Measurements from ENCODE around the gene MAPK6. TPM values are rescaled to one million over a fixed set of nuclear protein-coding genes. Genes with fewer than 3 reads are reported as not detected.

Gene MAPK6
- total RNA-seq, result 10 to 100 TPM; 33.0 to 36.2 (median 33.1) TPM
- total RNA-seq (2013), result 17.9 TPM

GRCh38 chr15:52018693-52019393 is at the start of gene MAPK6:
TSS of gene MAPK6 (plus strand) at chr15:52019219. CDS start at chr15:52046461, 27,242 bp downstream.
- peak; percentile 96 to 99 for DNase-seq
- Mint-ChIP-seq H3K4me1 (peaks cover 32 to 36% of the 10 kb centered on the region in 2 donors), H3K9me3 (no peaks in the 10 kb centered on the region), H3K4me3 (peak within 1 kb of the TSS; percentile 94), H3K27ac (peak within 1 kb of the TSS; percentile 95 to 99), H3K27me3 (ENCODE audit: low read depth in 2 of 2) (peaks cover 0 to 3% of the 10 kb centered on the region in 2 donors), H3K36me3 (no peaks in the 10 kb centered on the region)
- WGBS (ENCODE audit: insufficient coverage), result 6% methylated on average over 59 of the region's 59 CpGs
- intact Hi-C loops (cut with micrococcal nuclease), result no loop called here
- H3K36me3 ChIP-seq (ENCODE audit: control insufficient read depth, insufficient read depth, low read length), result no peaks in the 10 kb centered on the region
- TF ChIP-seq, protein P1, sequence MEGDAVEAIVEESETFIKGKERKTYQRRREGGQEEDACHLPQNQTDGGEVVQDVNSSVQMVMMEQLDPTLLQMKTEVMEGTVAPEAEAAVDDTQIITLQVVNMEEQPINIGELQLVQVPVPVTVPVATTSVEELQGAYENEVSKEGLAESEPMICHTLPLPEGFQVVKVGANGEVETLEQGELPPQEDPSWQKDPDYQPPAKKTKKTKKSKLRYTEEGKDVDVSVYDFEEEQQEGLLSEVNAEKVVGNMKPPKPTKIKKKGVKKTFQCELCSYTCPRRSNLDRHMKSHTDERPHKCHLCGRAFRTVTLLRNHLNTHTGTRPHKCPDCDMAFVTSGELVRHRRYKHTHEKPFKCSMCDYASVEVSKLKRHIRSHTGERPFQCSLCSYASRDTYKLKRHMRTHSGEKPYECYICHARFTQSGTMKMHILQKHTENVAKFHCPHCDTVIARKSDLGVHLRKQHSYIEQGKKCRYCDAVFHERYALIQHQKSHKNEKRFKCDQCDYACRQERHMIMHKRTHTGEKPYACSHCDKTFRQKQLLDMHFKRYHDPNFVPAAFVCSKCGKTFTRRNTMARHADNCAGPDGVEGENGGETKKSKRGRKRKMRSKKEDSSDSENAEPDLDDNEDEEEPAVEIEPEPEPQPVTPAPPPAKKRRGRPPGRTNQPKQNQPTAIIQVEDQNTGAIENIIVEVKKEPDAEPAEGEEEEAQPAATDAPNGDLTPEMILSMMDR (IDR thresholded peaks at IDR 0.05), result no peak
- peaks cover 11% of the 10 kb centered on the region for H3K4me1 ChIP-seq (ENCODE audit: control insufficient read depth, insufficient read depth, low read length)
- H3K9me3 ChIP-seq (ENCODE audit: control insufficient read depth, insufficient read depth, low read length), result no peaks in the 10 kb centered on the region
- no peaks in the 10 kb centered on the region for H3K27me3 ChIP-seq (ENCODE audit: control insufficient read depth, insufficient read depth, low read length)
- ATAC-seq, result peak; percentile 81 to 96 (median 85)
- H3K4me3 ChIP-seq (ENCODE audit: low read length), result peak within 1 kb of the TSS; percentile 59
- H3K27ac ChIP-seq (ENCODE audit: low read length), result peak within 1 kb of the TSS; percentile 94

- Histone ChIP-seq H3K4me3 (ENCODE audit: low read length) (no peak overlapping the region), H3K36me3 (ENCODE audit: control insufficient read depth, insufficient read depth, low read length) (peaks cover under 1% of the 10 kb centered on the region), H3K27ac (ENCODE audit: low read length) (no peak overlapping the region), H3K9me3 (ENCODE audit: control insufficient read depth, insufficient read depth, low read length) (peaks cover 12% of the 10 kb centered on the region), H3K4me1 (ENCODE audit: control insufficient read depth, insufficient read depth, low read length) (peaks cover 19% of the 10 kb centered on the region), H3K27me3 (ENCODE audit: control insufficient read depth, insufficient read depth, low read length) (no peaks in the 10 kb centered on the region)
- DNase-seq (peak in 1 of 2 donors; percentile 9), ATAC-seq (no peak)
- H3K36me3 Mint-ChIP-seq, result peaks cover 13% of the 10 kb centered on the region
- H3K9me3 Mint-ChIP-seq, result peaks cover 3 to 8% of the 10 kb centered on the region in 2 donors
- peaks cover 35% of the 10 kb centered on the region in 2 donors for H3K4me1 Mint-ChIP-seq
- 84% methylated on average over 4 of the region's 4 CpGs for WGBS (ENCODE audit: insufficient coverage)
- intact Hi-C loops (cut with micrococcal nuclease), result loop anchor here (5.0 kb wide), 1 partner anchor 232 kb away; the partner anchor contains the start of gene LYSMD2
- TF ChIP-seq, protein P1 (IDR thresholded peaks at IDR 0.05), result no peak
- H3K27ac Mint-ChIP-seq, result no peak overlapping the region
- H3K4me3 Mint-ChIP-seq, result no peak overlapping the region
- no peaks in the 10 kb centered on the region for H3K27me3 Mint-ChIP-seq (ENCODE audit: low read depth in 2 of 2)
These were observed 49.3 kb upstream of the MAPK6 start for GRCh38 chr15:51969728-51970127.

DNA sequence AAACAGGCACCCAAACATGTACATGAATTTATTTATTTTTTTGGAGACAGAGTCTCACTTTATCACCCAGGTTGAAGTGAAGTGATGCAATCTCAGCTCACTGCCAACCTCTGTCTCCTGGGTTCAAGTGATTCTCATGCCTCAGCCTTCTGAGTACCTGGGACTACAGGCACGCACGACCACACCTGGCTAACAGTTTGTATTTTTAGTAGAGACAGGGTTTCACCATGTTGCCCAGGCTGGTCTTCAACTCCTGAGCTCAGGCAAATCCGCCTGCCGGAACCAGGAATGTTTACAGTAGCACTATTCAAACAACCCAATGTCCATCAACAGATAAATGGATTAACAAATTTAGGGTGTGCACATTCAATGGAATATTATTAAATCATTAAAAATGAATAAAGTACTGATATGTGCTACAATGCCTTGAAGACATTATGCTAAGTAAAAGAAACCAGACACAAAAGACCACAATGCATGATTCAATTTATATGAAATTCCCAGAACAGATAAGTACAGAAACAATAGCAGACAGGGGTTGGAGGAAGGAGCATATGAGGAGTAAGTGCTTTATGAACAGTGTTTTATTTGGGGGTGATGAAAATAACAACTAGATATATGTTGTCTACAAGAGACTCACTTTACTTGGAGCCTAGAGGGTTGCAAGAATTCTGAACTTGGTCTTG is 48.7 kb upstream of the MAPK6 start:
- 86% methylated on average over 3 of the region's 4 CpGs for WGBS (ENCODE audit: insufficient coverage)
- Mint-ChIP-seq H3K4me3 (peak overlapping the region; percentile 99), H3K9me3 (peaks cover 3 to 8% of the 10 kb centered on the region in 2 donors), H3K36me3 (peaks cover 13% of the 10 kb centered on the region), H3K27ac (peak overlapping the region; percentile 96 to 99), H3K4me1 (peaks cover 35% of the 10 kb centered on the region in 2 donors), H3K27me3 (ENCODE audit: low read depth in 2 of 2) (no peaks in the 10 kb centered on the region)
- Histone ChIP-seq H3K36me3 (ENCODE audit: control insufficient read depth, insufficient read depth, low read length) (no peaks in the 10 kb centered on the region), H3K9me3 (ENCODE audit: control insufficient read depth, insufficient read depth, low read length) (peaks cover 12% of the 10 kb centered on the region), H3K27me3 (ENCODE audit: control insufficient read depth, insufficient read depth, low read length) (no peaks in the 10 kb centered on the region), H3K4me3 (ENCODE audit: low read length) (no peak overlapping the region), H3K27ac (ENCODE audit: low read length) (no peak overlapping the region), H3K4me1 (ENCODE audit: control insufficient read depth, insufficient read depth, low read length) (peaks cover 19% of the 10 kb centered on the region)
- DNase-seq, result no peak
- TF ChIP-seq, protein P1 (IDR thresholded peaks at IDR 0.05), result no peak
- ATAC-seq, result no peak
- intact Hi-C loops (cut with micrococcal nuclease), result loop anchor here (5.0 kb wide), 1 partner anchor 233 kb away; the partner anchor contains the start of gene LYSMD2

Data from natural killer cell (primary cell).